DMS53 treated with DMSO at 0.1 percent for 48 hours (cell line): Measurements from ENCODE around the gene CAPG.

Experiments used
- DNase-seq: peaks from one replicate; lab custom pipeline; 2025; ENCODE audit not compliant: unreplicated experiment; lab: John Stamatoyannopoulos, UW

Gene CAPG

DNA sequence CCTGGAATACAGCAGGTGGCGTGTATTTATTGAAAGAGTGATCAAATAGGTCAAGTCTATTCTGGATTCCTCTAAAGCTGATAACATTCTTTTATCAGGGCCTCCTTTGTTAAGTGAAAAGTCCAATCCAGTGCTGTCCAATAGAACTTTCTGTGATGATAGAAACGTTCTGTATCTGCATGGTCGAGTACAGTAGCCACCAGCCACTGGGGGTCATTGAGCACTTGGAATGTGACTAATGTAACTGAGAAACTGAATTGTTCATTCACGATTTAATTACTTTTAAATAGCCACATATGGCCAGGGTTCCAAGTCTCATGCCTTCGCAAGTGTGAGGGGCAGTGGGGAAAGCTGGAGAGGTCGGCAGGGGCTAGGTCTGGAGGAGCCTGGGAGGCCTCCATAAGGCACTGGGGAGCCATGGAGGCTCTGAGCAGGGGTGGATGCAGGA, 28.9 kb upstream of the CAPG start:
- no peak for DNase-seq

DNA sequence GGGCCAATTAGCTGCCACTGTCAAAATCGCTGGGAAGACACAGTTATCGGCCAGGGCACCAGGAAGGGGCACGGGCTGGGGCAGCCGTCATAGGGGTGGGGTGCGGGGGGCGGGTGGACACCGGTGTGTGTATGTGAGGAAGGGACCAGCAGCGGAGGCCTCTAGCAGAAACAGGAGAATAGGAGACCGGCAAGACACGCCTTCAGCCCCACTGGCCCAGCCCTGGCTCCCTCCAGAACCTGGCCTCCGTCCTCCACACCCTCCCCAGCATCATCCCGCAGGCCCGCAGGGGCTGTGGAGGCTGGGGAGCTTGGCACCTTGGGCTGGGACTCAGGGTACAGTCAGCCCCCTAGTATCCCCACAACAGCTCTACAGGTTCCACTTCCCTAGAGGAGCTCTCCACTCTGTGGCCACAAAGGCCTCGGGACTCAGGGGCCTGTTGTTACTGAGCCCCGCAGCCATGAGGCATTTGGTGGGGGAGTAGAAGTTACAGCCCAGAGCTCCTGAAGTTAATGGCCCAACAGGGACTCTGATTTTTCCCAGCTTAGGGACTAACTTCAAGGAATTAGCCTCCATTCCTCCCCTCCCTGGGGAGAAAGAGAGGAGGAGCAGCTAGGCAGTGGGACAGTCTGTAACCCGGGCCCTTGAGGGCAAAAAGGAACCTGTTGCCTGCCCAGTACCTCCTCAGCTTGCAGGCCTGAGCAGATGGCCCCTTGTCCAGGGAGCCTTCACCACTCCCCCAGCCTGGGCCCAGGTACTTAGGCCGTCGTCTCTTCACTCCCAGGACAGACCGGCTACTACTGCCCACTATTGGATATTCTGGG, 28.2 kb upstream of the CAPG start:
- peak; percentile 62 for DNase-seq

DNA sequence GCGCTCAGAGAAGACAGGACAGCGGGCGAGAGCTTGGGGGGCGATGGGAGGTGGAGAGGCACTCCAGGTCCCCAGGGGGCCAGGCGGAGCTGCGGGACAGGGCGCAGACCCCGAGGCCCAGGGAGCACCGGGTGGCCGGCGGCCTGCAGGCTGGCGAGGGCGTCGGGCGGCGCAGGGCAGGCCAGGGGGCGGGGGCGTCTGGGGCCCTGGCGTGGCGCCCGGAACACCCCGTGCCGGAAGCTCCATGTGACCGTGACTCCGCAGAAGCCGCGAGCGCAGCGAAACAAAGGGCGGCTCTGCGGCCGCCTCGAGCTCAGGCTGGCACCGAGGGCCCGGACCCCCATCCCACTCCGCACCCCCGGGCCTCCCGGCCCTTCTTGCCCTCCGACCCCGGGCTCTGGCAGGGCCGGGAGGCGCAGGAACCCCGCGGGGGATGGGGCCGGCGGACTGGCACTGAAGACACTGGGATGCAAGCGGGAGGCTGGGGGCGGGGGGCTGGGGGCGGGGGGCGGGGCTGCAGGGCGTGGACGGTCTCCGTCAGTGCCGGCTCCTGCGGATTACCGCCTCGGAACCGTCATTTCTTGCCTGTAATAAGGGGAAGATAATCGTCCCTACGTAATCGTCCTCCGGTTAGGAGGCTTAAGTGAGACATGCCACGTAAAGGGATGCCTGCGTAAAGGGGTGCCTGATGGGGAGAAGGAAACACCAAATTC, 27.5 kb upstream of the CAPG start:
- peak; percentile 76 for DNase-seq

DNA sequence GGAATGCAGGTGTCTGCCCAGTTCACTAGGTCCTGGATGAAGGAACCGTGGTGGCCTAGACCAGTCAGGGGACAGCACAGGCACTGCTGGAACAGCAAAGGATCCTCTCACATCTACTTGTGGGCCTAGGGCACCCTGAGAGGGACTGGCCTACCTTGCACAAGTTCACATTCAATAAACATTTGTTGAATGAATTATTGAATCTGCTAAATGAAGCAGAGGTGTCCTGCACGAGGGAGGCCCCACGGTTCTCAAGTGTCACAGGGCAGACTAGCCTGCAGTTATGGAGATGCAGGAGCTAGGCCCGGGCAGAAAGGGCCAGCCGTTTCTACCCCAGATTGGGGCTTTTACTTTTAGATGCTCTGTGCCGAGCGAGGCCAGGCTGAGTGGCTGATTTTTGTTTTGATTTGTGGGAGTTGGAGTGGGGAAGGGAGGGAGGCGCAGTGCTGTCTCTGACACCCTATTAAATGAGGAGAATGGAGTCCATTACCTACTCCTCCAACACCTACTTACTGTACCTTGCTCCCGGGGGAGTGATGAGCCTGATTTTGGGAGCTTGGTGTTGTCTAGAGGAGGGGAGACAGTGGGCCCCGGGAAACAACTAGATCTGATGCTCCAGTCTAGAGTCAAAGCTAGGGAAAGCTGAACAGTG, 26.8 kb upstream of the CAPG start:
- no peak for DNase-seq

DNA sequence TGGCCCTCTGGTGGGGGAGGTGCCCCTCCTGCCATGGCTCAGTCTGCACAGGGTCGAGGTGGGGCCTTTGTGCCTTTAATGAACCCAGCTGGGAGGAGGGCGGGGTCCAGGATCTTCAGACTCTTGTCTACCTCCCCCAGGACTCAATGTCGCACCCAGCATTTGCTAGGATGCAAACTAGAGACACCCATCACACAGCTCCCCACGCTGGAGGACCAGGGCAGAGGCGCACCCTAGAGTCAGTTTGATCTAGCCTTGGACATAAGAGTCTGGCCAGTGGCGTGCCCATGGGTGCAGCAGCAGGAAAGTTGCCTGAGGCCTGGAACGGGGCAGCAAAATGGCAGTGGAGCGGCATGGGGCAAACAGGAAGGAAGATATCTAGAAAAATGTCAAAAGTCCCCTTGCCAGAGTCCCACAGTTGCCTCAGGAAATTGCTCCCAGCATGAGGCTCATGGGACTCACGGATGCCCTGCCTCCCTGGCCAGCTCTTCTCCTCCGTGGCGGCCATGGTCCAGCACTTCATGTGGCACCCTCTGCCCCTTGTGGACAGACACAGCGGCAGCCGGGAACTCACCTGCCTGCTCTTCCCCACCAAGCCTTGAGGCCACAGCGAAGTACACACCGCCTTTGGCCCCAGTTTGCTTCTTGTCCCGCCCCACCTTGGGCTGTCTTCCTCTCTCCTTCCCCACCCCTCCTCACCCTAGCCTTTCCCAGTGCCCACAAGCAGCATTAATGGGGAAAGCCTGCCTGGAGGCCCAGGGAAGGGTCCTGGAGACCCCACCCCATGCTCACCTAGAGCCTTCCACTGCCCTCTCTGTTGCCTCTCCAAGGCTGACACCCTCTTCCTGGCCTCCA, 26.0 kb upstream of the CAPG start:
- DNase-seq, result no peak

DNA sequence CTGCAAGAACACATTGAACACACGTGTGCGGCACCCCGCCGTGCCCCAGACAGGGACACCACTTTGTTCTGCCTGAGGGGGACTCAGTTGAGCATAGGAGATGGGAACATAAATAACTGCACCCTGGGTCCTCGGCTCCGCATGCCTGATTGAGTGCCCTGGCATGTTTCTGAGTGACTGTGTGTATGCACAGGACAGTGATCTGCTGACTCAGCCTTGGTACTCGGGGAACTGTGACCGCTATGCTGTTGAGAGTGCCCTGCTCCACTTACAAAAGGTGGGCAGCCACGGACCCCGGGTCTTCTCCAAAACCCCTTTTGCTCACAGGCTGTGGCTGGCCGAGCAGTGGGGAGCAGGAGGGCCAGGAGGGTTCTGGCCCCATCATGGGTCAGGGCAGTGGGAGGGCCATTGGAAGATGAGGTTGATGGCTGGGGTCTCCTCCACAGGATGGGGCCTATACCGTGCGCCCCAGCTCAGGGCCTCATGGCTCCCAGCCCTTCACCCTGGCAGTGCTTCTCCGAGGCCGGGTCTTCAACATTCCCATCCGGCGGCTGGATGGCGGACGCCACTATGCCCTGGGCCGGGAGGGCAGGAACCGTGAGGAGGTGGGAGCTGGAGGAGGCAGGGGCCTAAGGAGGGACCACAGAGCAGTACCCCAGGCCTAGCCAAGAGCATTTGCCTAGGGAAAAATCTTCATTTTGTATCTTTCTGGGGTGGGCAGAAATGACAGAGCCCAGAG, 25.2 kb upstream of the CAPG start:
- no peak for DNase-seq

DNA sequence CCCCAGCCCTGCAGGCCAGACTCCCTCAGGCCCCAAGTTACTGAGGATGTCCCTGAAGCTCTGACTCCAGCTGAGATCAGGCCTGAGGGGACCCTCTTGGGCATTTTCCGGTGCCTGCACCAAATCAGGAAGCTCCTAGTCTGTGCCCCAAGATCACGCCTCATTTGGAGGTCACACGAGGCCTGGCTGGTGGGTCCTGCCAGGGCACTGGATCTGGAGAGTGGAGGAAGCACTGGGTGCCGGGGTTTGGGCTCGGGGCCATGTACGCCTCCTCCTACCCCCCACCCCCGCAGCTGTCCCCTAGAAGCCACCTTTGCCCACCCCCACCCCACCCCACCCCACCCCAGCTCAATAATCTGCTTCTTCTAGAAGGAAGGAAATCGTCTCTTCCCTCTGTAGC, 24.5 kb upstream of the CAPG start:
- DNase-seq, result no peak

DNA sequence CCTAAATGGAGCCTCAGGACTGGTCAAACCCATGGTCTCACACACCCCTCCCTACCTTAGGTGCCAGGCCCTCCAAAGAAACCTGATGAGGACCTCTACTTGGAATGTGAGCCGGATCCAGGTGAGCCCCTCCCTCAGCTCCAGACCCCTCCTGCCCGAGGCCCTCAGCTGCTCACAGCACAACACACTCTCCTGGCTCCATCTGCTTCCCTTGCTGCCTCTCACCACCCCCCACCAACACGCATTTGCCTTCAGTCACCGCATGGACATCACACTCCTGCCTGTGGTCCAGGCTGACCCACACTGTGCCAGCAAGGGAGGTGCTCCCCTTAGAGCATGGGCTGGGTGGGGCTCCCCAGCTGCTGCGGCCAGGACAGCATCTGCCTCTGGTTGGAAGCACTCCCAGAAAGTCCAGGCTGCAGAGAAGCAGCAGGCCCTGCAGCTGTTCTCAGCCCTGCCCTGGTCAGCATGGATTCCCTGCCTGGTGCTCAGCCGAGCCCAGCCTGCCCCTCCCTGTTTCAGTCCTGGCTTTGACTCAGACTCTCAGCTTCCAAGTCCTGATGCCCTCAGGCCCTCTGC, 23.4 kb upstream of the CAPG start:
- peak; percentile 46 for DNase-seq

DNA sequence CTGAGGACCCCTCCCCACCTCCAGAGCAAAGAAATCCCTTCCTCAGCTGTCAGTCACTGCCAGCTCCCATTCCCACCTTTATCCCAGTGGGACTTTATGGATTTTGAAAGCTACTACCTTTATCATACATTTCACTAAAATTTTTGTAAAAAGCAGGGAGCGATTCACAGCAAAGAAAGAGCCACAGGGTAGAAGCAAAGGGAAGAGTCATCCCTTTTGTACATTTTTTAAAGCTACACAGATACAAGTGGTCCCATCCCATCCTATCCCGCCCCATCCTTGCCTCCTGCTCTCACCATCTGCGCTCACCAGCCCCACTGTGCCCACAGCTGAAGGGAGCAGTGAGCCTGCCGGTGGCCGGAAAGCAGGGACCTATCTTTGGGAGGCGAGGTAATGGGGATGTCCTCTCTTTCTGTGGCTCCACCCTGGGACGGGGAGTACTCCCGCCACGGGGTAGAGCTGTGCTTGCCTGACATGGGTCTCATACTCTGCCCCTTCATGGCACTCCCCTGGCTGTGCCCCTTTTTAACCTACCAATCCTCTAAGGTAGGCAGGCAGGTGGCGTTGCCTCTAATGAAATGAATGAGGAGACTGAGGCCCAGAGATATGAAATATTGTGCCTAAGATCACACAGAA, 21.5 kb upstream of the CAPG start:
- DNase-seq, result no peak

DNA sequence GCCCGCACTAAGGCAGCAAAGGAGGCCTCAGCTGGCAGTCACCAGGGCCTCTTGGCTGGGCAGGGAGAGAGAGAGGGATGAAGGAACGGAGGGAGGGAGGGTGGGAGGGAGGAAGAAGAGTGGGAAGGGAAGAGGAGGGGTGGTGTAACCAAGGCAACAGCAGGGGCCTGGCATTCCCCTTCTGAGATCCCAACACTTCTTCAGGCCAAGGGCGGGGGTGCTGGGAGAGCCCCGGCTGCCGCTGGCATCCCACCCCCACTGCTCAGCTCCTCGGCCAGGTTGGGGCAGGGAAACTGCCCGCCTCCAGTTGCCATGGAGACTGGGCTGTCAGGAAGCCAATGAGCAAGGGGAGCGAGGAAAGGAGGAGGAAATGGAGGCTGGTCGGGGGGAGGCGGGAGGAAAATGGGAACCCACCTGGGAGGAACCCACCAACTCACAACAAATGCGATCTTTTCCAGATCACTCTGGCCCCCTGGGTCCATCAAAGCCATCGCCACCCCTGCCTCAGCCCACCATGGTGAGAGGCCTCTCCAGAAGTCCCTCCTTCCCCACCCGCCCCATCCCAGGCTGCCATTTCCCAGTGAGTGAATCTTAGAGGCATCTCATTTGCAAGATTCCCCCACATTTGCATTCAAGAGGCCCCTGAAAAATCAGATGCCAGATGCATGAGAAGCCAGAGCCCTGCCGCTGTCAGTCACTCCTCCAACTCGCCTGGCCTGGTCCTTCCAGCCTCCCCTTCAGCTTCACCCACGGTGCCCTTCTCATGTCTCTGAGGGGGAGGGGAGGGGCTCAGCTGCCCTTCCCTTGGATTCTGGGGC, 20.8 kb upstream of the CAPG start:
- no peak for DNase-seq

DNA sequence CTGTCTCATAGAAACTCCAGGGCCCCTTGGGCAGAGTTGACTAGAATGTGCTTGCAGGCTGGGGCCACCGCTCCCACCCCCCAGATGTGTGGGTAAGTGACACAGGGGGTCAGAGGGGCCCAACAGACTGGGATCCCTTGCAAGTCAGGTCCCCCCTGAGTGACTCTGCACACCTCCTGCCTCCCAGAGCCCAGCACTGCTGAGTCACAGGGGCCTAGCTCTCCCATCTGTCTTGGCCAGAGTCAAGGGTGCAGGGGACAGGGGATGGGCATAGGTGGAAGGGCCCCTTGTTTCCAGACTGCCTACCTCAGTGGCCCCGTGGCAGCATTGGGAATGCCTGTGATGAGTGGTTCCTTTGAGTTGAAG, 19.7 kb upstream of the CAPG start:
- DNase-seq, result no peak

DNA sequence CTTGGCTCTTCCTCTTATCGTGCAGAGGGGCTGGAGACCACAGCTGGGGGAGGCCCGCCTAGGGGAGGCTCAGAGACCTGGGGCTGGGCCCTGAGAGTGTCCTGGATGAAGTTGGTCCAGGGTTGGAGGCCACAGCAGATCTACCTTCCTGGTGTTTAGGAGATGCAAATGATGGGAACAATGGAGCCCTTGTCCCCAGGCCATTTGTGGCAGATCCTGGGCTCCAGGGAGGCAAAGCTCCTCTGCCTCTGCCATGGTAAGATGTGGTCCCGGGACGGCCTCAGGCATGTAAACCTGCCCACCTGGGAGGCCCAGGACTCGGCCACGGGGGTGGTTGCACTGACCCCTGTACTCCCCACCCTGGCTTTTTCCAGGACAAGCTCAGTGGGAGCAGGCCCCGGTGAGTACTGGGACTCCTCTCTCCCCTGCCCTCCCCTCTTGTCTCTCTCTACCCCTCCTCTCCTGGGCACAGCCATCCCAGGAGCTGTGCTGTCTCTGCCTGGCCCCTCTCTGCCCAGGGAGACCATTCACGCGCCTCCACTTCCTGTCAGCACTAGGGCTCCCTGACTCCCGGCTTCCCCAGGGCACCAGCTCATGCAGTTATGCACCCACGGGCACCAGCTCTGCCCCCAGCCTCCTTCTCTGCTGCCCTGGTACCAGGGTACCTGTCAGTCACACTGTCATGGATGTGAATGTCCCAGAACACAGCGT, 19.2 kb upstream of the CAPG start:
- DNase-seq, result no peak

DNA sequence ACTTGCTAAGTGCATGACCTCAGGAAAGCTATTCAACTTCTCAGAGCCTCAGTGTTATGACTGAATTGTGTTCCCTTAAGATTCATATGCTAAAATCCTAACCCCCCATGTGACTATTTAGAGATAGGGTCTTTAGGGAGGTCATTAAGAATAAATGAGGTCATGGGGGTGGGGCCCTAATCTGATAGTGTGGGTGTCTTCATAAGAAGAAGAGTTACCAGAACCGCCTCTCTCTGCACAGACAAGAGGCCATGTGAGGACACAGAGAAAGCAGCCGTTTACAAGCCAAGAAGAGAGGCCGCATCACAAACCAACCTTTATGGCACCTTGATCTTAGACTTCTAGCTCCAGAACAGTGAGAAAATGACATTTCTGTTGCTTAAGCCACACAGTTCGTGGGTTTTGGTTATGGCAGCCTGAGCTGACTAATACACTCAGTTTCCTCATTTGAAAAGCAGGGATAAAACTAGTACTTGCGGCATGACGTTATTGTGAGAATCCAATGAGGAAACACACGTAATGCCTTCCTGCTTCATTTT, 18.2 kb upstream of the CAPG start:
- no peak for DNase-seq

DNA sequence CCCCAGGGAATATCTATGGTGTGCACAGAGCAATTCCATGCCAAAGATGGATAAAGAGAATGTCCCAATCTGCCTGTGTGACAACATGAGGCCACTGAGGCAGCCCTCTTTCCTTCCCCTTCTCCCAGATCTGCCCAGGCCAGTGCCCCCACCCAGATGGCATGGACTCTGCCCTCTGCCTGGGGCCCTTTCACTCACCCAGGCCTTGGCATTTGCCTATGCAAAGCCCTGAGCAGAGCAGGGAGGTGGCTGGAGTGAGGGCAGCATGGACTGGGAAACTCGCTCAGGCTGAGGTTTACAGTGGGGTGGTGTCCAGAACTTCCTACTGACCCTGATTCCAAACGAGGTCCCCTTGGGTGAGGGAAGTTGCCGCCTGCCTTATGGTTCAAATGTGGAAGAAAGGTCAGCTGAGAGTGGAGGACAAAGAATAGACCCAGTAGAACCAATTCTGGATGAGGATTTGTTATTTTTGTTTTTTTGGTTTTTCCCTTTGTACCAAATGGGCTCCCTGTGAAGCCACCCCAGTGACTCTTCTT, 17.2 kb upstream of the CAPG start:
- no peak for DNase-seq

DNA sequence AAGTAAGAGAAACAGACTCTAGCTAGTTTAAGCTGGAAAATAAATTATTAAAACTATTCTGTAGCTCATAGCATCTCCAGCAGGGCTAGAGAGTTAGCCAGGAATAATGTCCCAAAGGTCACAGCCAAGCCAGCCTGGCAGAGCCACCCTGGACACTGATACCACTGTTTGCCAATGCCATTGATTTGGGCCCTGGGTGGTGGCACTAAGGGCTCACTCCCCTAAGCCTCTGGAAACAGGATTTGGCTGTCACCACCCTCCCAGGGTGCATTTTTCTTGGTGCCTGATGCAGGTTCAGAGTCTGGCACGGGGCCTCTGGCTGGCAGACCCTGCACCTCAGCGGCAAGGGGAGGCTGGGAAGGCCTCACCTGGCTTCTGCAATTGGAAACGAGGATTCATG, 15.4 kb upstream of the CAPG start:
- DNase-seq, result no peak

DNA sequence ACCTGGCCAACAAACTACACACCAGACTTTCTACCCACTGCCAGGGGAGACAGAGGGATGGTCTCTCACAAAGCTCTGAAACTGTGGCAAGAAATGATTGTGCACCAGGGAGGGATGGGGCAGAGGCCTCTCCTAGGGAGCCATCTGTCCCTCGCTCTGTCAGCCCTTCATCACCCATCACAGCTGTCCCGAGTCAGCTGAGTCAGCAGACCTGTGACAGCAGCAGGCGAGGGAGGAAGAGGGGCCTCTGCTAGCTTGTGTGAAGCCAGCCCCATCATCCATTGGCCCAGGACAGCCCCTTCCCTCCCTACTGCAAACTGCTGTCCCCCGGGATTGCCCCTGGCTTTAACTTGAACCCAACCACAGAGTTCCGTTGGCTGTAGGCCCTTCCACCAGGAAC, 13.4 kb upstream of the CAPG start:
- DNase-seq, result no peak

DNA sequence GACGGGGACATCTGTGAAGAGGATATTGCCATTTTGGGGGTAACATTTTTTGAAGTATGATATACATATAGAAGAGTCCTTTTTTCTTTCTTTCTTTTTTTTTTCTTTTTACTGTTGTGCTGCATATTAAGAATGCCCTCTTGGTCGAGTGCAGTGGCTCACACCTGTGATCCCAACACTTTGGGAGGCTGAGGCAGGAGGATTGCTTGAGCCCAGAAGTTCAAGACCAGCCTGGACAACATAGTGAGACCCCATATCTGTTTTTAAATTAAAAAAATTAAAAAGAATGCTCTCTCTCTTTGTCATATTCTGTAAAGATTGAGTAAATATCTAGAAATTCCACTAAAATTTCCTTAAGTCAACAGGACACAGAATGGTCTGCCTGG, 11.9 kb upstream of the CAPG start:
- no peak for DNase-seq
